Parathyroid adenoma (tissue), 2 donors: ENCODE data around the gene CHI3L2.

ENCODE experiments used
- H2AFZ ChIP-seq: fragments of 300-600 bp; sonication (generic); one replicate; pipeline ENCODE4 v1.7.0; 2017; ENCODE audit warnings: antibody characterized with exemption, mild to moderate bottlenecking
- H3K27ac ChIP-seq: fragments of 300-600 bp; sonication (generic); one replicate; pipeline ENCODE4 v1.7.0; 2017
- H3K27me3 ChIP-seq: fragments of 300-600 bp; sonication (generic); one replicate; pipeline ENCODE4 v1.7.0; 2017; ENCODE audit warnings: low read length; ENCODE audit not compliant: control insufficient read depth, insufficient read depth
- H3K36me3 ChIP-seq: fragments of 300-600 bp; sonication (generic); one replicate; pipeline ENCODE4 v1.7.0; 2017; ENCODE audit warnings: low read length; ENCODE audit not compliant: control insufficient read depth, insufficient read depth
- H3K4me1 ChIP-seq: fragments of 300-600 bp; sonication (generic); one replicate; pipeline ENCODE4 v1.7.0; 2017; ENCODE audit warnings: control low read depth
- H3K4me2 ChIP-seq: fragments of 300-600 bp; sonication (generic); one replicate; pipeline ENCODE4 v1.7.0; 2017; ENCODE audit warnings: low read length
- H3K4me3 ChIP-seq: fragments of 300-600 bp; sonication (generic); one replicate; pipeline ENCODE4 v1.7.0; 2017; ENCODE audit warnings: low read depth, low read length
- H3K79me2 ChIP-seq: fragments of 300-600 bp; sonication (generic); one replicate; pipeline ENCODE4 v1.7.0; 2017; ENCODE audit warnings: control low read depth
- H3K9ac ChIP-seq: fragments of 300-600 bp; sonication (generic); one replicate; pipeline ENCODE4 v1.7.0; 2017; ENCODE audit warnings: mild to moderate bottlenecking
- H3K9me3 ChIP-seq: fragments of 300-600 bp; sonication (generic); one replicate; pipeline ENCODE4 v1.7.0; 2017; ENCODE audit warnings: low read length; ENCODE audit not compliant: control insufficient read depth
- CTCF ChIP-seq: fragments of 300-600 bp; sonication (generic); IDR thresholded peaks from one replicate; pipeline ENCODE4 v1.7.0; 2017; ENCODE audit warnings: antibody characterized with exemption, mild to moderate bottlenecking
- donor health status: primary hyperparathyroidism.

The CHI3L2 gene

GRCh38 chr1:111241797-111242196 lies 14.3 kb downstream of the CHI3L2 start:
- no peak overlapping the region for H3K4me3 ChIP-seq
- H3K4me2 ChIP-seq, result no peak overlapping the region
- H3K27me3 ChIP-seq, result no peaks in the 10 kb centered on the region
- H3K9ac ChIP-seq, result no peak overlapping the region
- no peak overlapping the region for H3K27ac ChIP-seq
- peaks cover 17% of the 10 kb centered on the region for H3K4me1 ChIP-seq
- no peaks in the 10 kb centered on the region for H3K79me2 ChIP-seq
- no peak for TF ChIP-seq CTCF
- no peaks in the 10 kb centered on the region for H3K9me3 ChIP-seq
- H2AFZ ChIP-seq, result no peak overlapping the region
- H3K36me3 ChIP-seq, result no peaks in the 10 kb centered on the region

DNA sequence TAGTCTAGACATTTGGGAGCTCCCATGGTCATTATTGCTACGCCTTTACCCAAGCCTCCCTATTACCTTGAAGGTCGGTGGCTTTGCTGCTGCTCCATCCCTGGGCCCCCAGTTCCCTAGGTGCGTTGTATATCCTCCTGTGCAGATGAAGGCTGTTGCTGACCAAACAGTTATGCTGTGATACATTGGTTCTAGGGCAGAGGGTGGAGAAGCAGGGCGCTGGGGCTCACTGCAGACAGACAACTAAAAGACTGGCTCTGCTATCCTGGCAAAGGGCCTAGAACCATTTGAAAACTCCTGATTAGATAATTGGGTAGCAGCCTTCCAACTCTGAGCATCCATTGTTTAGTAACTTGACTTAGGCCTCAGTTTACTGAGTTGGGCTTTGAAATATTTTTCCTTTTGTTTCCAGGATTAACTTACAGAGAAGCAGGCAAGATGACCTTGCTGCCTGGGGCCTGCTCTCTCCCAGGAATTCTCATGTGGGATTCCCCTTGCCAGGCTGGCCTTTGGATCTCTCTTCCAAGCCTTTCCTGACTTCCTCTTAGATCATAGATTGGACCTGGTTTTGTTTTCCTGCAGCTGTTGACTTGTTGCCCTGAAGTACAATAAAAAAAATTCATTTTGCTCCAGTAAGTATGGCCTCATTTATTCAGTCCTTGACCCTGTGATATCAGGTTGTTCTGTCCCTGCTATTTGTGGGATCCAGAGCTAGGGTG lies 15.5 kb downstream of the CHI3L2 start:
- Histone ChIP-seq H3K27ac (no peak overlapping the region), H3K79me2 (no peaks in the 10 kb centered on the region), H3K9ac (no peak overlapping the region), H3K4me3 (no peak overlapping the region), H3K36me3 (no peaks in the 10 kb centered on the region), H3K4me2 (no peak overlapping the region), H2AFZ (no peak overlapping the region), H3K4me1 (peaks cover 16% of the 10 kb centered on the region), H3K9me3 (no peaks in the 10 kb centered on the region), H3K27me3 (no peaks in the 10 kb centered on the region)
- TF ChIP-seq CTCF, result no peak

- peak overlapping the region; percentile 39 for H3K27ac ChIP-seq
- TF ChIP-seq CTCF, result no peak
These were observed 19.8 kb downstream of the CHI3L2 start for GRCh38 chr1:111247125-111247838.

DNA sequence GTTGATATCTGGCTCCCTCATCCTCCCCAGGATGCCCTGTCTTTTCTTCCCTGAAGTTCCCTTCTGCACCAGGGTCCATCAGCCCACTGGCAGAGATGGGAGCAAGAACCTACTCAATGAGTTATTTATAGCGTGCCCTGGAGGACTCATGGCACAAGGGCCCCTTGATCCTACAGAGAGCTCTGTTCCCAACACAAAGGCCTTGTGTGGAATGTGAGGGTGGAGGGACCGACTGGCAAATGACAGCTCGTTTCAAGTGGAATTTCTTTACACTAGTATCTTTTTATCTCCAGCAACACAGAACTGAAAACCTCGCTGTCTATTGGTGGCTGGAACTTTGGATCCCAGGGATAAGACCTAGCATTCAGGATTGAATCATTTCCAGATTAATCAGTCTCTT lies 22.4 kb downstream of the CHI3L2 start:
- Histone ChIP-seq H3K27ac (peak overlapping the region; percentile 94), H3K36me3 (no peaks in the 10 kb centered on the region), H3K27me3 (no peaks in the 10 kb centered on the region), H2AFZ (peak overlapping the region; percentile 38), H3K4me3 (no peak overlapping the region), H3K9me3 (no peaks in the 10 kb centered on the region), H3K4me2 (no peak overlapping the region), H3K4me1 (peaks cover 42% of the 10 kb centered on the region), H3K9ac (no peak overlapping the region), H3K79me2 (no peaks in the 10 kb centered on the region)
- no peak for TF ChIP-seq CTCF

More at GRCh38 chr1:111247125-111247838, 19.8 kb downstream of the CHI3L2 start:
- H3K79me2 ChIP-seq, result no peaks in the 10 kb centered on the region
- peaks cover 32% of the 10 kb centered on the region for H3K4me1 ChIP-seq
- peak overlapping the region; percentile 43 for H2AFZ ChIP-seq
- H3K36me3 ChIP-seq, result no peaks in the 10 kb centered on the region
- no peak overlapping the region for H3K4me2 ChIP-seq
- H3K27me3 ChIP-seq, result no peaks in the 10 kb centered on the region
- H3K9me3 ChIP-seq, result no peaks in the 10 kb centered on the region
- no peak overlapping the region for H3K4me3 ChIP-seq
- no peak overlapping the region for H3K9ac ChIP-seq
